ENCODE measurements around the gene MEGF9.

The MEGF9 gene

DNA sequence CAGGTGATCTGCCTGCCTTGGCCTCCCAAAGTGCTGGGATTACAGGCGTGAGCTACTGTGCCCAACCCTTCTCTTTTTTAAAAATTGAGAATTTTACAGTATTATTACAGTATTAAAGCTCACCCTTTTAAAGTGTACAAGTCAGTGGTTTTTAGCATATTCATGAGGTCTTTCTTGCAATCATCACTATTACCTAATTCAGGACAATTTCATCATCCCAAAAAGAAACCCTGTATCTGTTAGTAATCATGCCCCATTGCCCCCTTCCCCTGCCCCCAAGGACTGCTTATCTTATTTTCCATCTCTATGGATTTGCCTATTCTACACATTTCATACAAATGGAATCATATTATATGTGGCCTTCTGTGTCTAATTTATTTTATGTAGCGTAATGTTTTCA is 22.6 kb upstream of the MEGF9 start:
- H3K36me3 ChIP-seq (ENCODE audit: insufficient read depth, low read length) = no peaks in the 10 kb centered on the region

DNA sequence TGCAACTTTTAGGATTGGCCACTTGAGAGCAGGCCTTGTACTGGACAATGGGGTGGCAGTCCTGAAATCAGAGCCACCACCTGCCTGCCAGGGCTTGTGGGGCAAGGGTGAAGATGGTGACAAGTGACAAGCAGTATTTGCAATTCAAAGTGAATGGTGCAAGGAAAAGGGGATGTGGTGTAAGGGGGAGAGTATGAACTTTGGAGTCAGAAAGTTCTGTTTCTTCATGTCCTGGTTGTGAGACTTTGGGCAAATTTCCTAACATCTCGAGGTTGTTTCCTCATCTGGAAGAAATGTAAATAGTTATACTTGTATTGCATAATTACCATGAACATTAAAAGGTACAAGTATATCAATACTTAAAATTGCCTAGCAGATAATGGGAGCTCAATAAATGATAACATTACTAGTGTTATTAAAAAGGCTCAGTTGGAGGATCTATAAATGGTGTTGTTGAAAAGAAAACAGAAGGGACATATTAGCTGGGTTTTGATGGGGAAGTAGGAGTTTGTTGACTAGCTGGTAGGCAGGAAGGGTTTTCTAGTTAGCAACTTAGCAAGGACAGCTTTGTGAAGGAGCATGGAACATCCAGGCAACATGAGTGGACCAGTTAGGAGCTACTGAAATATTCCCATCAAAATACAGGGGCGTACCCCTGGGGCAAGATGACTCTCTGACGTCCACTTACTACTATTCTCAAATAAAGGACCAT is 21.3 kb upstream of the MEGF9 start:
- no peak overlapping the region; the same call in 1 of the 2 replicates for H3K9ac ChIP-seq (ENCODE audit: low read length)
- peak overlapping the region; percentile 57 for H3K27ac ChIP-seq (ENCODE audit: low read depth, low read length, poor library complexity, severe bottlenecking)
- no peak overlapping the region for H3K4me3 ChIP-seq (ENCODE audit: low read depth, low read length, poor library complexity, severe bottlenecking)
- H2AFZ ChIP-seq (ENCODE audit: low read length) = no peak overlapping the region
- no peaks in the 10 kb centered on the region for H3F3A ChIP-seq (ENCODE audit: insufficient read depth, low read length)
- no peak overlapping the region; the same call in 1 of the 2 replicates for H3K4me2 ChIP-seq (ENCODE audit: low read length)
- no peaks in the 10 kb centered on the region for H3K9me3 ChIP-seq (ENCODE audit: low read length)
- H3K36me3 ChIP-seq (ENCODE audit: insufficient read depth, low read length) = no peaks in the 10 kb centered on the region
- H4K20me1 ChIP-seq (ENCODE audit: insufficient read depth, low read length) = no peaks in the 10 kb centered on the region
- H3K9me2 ChIP-seq (ENCODE audit: low read depth, low read length) = no peaks in the 10 kb centered on the region
- no peaks in the 10 kb centered on the region for H3K27me3 ChIP-seq (ENCODE audit: insufficient read depth, low read length)
- no peaks in the 10 kb centered on the region for H3K79me2 ChIP-seq (ENCODE audit: insufficient read depth, low read length)
- TF ChIP-seq, protein P1, sequence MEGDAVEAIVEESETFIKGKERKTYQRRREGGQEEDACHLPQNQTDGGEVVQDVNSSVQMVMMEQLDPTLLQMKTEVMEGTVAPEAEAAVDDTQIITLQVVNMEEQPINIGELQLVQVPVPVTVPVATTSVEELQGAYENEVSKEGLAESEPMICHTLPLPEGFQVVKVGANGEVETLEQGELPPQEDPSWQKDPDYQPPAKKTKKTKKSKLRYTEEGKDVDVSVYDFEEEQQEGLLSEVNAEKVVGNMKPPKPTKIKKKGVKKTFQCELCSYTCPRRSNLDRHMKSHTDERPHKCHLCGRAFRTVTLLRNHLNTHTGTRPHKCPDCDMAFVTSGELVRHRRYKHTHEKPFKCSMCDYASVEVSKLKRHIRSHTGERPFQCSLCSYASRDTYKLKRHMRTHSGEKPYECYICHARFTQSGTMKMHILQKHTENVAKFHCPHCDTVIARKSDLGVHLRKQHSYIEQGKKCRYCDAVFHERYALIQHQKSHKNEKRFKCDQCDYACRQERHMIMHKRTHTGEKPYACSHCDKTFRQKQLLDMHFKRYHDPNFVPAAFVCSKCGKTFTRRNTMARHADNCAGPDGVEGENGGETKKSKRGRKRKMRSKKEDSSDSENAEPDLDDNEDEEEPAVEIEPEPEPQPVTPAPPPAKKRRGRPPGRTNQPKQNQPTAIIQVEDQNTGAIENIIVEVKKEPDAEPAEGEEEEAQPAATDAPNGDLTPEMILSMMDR (IDR thresholded peaks at IDR 0.05; ENCODE audit: low read length) = no peak
- no peak for TF ChIP-seq EZH2 (IDR thresholded peaks at IDR 0.05; ENCODE audit: borderline replicate concordance, low read length)
- H3K4me1 ChIP-seq (ENCODE audit: insufficient read depth, low read length, severe bottlenecking) = peaks cover 16% of the 10 kb centered on the region

More for the DNA sequence above, 22.6 kb upstream of the MEGF9 start:
- Histone ChIP-seq H3K9ac (ENCODE audit: low read length) (no peak overlapping the region), H3K27ac (ENCODE audit: low read depth, low read length, poor library complexity, severe bottlenecking) (no peak overlapping the region), H3K4me1 (ENCODE audit: insufficient read depth, low read length, severe bottlenecking) (peaks cover 16% of the 10 kb centered on the region), H2AFZ (ENCODE audit: low read length) (no peak overlapping the region), H3K79me2 (ENCODE audit: insufficient read depth, low read length) (no peaks in the 10 kb centered on the region), H3K4me2 (ENCODE audit: low read length) (no peak overlapping the region), H3F3A (ENCODE audit: insufficient read depth, low read length) (no peaks in the 10 kb centered on the region), H3K4me3 (ENCODE audit: low read depth, low read length, poor library complexity, severe bottlenecking) (no peak overlapping the region), H3K9me3 (ENCODE audit: low read length) (no peaks in the 10 kb centered on the region), H3K27me3 (ENCODE audit: insufficient read depth, low read length) (no peaks in the 10 kb centered on the region), H3K9me2 (ENCODE audit: low read depth, low read length) (no peaks in the 10 kb centered on the region), H4K20me1 (ENCODE audit: insufficient read depth, low read length) (no peaks in the 10 kb centered on the region)
- TF ChIP-seq, protein P1 (IDR thresholded peaks at IDR 0.05; ENCODE audit: low read length) = no peak
- no peak for TF ChIP-seq EZH2 (IDR thresholded peaks at IDR 0.05; ENCODE audit: borderline replicate concordance, low read length)

DNA sequence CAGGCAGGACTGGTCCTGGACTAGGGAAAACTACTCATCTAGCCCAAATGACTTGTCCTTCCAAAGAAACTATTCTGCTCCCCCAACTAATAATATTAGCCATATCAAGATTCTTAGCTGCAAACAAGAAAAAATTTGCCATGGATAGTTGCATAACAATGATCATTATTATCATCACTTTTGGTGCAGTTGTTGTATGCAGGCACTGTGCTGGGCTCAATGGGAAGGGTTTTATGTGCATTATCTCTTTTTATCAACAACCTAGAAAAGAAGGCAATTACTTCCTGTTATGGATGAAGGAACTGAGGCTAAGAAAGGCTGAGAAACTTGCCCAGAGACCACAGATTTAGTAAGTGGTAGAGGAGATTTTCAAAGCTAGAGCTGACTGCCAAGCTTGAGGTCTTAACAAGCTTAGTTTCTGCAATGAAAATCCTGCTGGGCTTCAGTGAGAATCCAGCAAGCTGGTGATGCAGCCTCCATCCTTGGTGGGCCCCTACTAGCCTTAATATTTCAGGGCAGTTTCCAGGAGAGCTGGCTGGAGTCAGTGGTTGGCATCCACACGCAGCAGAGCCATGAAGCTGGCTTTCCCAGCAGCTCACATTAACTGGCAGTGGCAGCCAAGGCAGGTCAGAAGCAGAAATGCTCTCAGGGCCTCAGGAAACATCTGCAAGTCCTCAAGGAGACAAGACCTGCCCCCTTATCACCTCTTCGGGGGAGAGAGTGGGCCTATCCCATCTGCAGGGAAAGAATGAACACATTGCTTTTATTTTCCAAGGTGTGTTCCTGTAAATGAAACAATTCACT is 20.5 kb upstream of the MEGF9 start:
- no peak overlapping the region for H2AFZ ChIP-seq (ENCODE audit: low read length)
- H4K20me1 ChIP-seq (ENCODE audit: insufficient read depth, low read length) = no peaks in the 10 kb centered on the region
- no peak for TF ChIP-seq EZH2 (IDR thresholded peaks at IDR 0.05; ENCODE audit: borderline replicate concordance, low read length)
- TF ChIP-seq, protein P1 (IDR thresholded peaks at IDR 0.05; ENCODE audit: low read length) = no peak
- peaks cover 16% of the 10 kb centered on the region for H3K4me1 ChIP-seq (ENCODE audit: insufficient read depth, low read length, severe bottlenecking)
- no peaks in the 10 kb centered on the region for H3K9me2 ChIP-seq (ENCODE audit: low read depth, low read length)
- H3K4me3 ChIP-seq (ENCODE audit: low read depth, low read length, poor library complexity, severe bottlenecking) = no peak overlapping the region
- H3K36me3 ChIP-seq (ENCODE audit: insufficient read depth, low read length) = no peaks in the 10 kb centered on the region
- no peaks in the 10 kb centered on the region for H3K9me3 ChIP-seq (ENCODE audit: low read length)
- no peak overlapping the region; the same call in 1 of the 2 replicates for H3K9ac ChIP-seq (ENCODE audit: low read length)
- H3K4me2 ChIP-seq (ENCODE audit: low read length) = no peak overlapping the region
- no peaks in the 10 kb centered on the region for H3F3A ChIP-seq (ENCODE audit: insufficient read depth, low read length)
- no peaks in the 10 kb centered on the region for H3K79me2 ChIP-seq (ENCODE audit: insufficient read depth, low read length)
- peak overlapping the region; percentile 57 for H3K27ac ChIP-seq (ENCODE audit: low read depth, low read length, poor library complexity, severe bottlenecking)
- H3K27me3 ChIP-seq (ENCODE audit: insufficient read depth, low read length) = no peaks in the 10 kb centered on the region

Measured in OCI-LY1 (cell line).